Cardiac septum (tissue), 1 donor: Measurements from ENCODE around the gene AP3S2. TPM values are rescaled to one million over a fixed set of nuclear protein-coding genes. Genes with fewer than 3 reads are reported as not detected.
"Not testable (repeated sequence)": the region's sequence is repeated elsewhere in the genome, so short reads cannot be mapped to it uniquely, and the experiment has no call there.

Experiments
- DNase-seq: peaks from one replicate; pipeline ENCODE4 v3.0.0-alpha.2; 2020; ENCODE audit warnings: low spot score
- intact Hi-C: fragments of 100-400 bp; cut with DNase I; formaldehyde crosslinking; loops from one replicate; pipeline ENCODE4 v1.14.0; 2022
- microRNA-seq: library from miRNA; unstranded; fragments of <30 nt; microRNA quantifications from one replicate; pipeline ENCODE4 v1.2.0, GENCODE V29; 2020
- total RNA-seq: library from RNA; stranded (reverse); fragmentation: NEBNext Ultra II Directional; extraction: Animal tissue kit (Norgen Biotek cat#: 25700); gene quantifications from one replicate; pipeline ENCODE4 v1.2.1, GENCODE V29; 2021
- donor health status: DM: no; HTN: no; CAD: no.

The AP3S2 gene
- total RNA-seq, 1 donor from 2014 or later = 33.6 TPM

- intact Hi-C loops, DNase-seq: not testable (repeated sequence)
Observed at GRCh38 chr15:89788585-89788984, 105.2 kb downstream of the AP3S2 start.

GRCh38 chr15:89787944-89788343, 105.8 kb downstream of the AP3S2 start:
- no peak for DNase-seq
- intact Hi-C loops = no loop called here

- DNase-seq = no peak
- intact Hi-C loops = no loop called here
Observed at GRCh38 chr15:89785774-89786140, 108.0 kb downstream of the AP3S2 start.

DNA sequence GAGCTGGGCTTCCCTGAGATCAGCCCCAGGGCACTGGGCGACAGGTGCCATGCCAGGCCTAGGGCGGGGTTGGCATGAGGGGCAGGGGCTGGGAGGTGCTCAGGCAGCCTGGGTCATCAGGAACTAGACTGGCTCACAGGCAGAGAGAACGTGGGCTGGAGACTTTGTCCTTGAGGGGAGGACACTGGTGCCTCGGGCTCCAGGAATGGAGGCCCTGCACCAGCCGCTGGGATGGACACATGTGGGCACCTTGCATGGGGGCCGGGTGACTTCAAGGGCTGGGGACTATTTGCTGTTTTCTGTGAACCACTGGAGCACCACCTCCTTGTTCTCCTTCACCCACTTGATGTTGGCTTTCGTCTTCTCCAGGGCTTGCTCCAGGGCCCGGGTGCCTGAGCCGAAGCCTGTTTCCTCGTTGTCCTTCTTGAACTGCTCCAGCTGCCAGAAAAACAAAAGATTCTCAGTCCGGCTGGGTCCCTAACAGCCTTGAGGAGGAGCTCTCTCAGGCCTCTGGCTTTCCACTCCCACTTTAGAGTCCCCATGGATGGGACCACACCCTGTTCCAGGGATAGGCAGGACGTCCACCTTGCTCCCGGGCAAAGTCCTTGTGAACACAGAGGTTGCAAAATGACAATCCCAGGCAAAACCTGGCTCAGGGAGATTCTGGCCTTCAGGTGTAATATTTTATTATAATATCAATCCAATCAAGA, 108.6 kb downstream of the AP3S2 start:
- DNase-seq = no peak
- intact Hi-C loops = no loop called here

GRCh38 chr15:89784686-89784960, 109.2 kb downstream of the AP3S2 start:
- intact Hi-C loops = no loop called here
- DNase-seq = no peak

GRCh38 chr15:89783861-89784685, 109.7 kb downstream of the AP3S2 start:
- intact Hi-C loops = no loop called here
- peak; percentile 27 for DNase-seq

DNA sequence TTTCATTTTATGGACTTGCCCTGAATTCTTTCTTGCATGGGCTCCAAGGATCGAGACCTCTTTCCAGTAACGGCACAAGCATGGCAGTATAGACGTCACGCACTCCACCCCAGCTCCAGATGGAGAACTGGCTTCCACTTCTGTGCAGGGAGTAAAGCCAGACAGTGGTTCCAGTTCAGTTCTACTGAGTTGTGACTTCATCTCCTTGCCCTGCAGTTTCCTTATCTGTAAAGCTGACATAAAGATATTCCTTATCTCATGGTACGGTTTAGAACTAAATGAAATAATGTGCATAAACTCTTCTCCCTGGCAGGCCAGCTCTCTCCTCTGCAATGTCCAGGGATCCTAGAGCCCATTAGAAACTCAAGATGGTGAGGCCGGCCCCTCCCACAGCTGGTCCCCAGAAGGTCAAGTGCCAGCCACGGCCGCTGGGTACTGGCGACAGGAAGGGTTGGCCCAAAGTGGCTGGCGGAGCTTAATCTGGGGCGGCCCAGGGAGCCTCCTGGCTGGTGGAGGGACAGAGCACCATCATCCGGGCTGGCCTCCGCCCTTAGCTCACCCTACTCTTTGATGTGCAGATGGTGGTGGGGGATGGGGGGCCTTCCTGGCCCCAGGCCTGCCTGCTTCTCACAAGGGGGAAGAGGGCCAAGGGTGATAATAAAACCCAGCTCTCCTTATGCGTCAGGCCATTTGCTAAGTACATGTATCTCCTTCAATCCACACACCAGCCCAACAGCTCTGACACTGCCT, 110.5 kb downstream of the AP3S2 start:
- DNase-seq = peak; percentile 74

DNA sequence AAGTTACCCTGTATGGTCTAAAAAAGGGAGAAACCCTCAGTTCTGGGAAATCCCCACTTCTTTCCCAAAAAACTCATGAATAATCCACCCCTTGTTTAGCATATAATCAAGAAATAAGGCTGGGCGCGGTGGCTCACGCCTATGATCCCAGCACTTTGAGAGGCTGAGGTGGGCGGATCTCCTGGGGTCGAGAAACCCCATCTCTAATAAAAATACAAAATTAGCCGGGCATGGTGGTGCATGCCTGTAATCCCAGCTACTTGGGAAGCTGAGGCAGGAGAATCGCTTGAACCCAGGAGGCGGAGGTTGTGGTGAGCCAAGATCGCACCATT, 111.2 kb downstream of the AP3S2 start:
- peak; percentile 6 for DNase-seq
- intact Hi-C loops = not testable (repeated sequence)

More for the DNA sequence above, 110.5 kb downstream of the AP3S2 start:
- intact Hi-C loops = no loop called here

DNA sequence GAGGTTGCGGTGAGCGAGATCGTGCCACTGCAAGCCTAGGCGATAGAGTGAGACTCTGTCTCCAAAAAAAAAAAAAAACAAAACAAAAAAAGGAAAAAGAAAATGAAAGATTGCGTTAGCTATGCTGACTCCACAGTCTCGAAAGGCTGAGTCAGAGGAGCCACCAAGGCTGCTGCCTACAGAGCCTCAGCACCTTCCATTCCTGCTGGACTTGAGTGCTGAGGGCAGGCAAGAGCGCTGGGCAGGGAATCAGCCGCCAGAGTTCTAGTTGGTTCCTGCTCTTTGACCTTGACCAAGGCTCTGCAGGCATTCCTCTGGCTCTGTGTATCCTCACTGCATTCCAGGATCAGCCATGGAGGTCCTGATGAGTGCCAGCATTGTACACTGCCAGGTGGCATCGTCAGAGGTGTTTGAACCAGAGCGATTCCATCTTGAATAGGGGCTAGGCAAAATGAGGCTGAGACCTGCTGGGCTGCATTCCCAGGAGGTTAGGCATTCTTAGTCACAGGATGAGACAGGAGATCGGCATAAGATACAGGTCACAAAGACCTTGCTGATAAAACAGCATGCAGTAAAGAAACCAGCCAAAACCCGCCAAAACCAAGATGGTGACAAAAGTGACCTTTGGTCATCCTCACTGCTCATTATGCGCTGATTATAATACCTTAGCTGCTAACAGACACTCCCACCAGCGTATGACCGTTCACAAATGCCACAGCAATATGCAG, 111.7 kb downstream of the AP3S2 start:
- intact Hi-C loops = no loop called here
- DNase-seq = peak; percentile 67

DNA sequence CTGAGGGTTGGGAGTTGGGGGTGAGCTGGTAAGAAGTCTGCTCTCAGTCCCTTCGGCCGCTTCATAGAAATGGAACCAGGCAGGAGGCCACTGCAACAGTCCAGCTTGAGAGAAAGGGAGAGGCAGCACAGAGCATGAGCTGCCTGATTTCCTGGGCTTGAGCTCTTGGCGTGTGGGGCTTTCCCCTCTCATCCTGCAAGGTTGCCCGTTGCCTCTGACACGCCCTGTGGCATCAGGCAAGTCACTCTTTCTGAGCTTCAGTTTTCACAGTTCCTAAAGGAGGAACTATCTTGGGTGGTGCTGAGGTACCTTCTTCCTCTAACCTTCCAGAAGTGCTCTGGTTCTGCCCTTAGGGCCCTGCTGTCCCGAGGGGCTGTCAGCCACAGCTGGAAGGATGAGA, 112.7 kb downstream of the AP3S2 start:
- intact Hi-C loops = no loop called here
- peak; percentile 73 for DNase-seq

DNA sequence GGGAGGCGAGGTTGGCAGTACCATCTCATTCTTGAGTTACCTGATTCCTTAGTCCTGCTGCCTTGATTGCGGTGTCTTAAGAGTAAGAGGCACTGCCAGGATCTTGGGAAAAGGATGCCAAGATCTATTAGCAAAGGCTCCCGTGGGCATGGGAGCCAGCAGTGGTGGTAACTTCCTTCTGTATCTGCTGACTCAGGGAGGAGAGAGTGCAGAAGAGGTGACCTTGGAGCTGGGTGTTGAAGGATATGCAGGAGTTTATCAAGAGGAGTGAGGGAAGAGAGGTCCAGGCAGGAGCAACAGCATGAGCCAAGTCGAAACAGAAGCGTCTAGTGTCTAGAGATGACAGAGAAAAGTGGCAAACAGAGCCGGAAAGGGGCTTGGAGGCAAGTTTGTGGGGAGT, 113.2 kb downstream of the AP3S2 start:
- intact Hi-C loops = no loop called here
- DNase-seq = no peak

Small RNA genes within 50 kb of the gene (microRNA-seq; reads per million reads assigned to microRNA genes)
- gene MIR5009 (not detected), gene MIR5094 (not detected)

Other genes with a start within 250 kb of the AP3S2 start
- gene KIF7, start 238.5 kb downstream of the AP3S2 start, total RNA-seq = 5.8 TPM
- 3.9 TPM for gene PLIN1, start 214.6 kb downstream of the AP3S2 start, total RNA-seq
- gene PEX11A, start 203.2 kb downstream of the AP3S2 start, total RNA-seq = 5.0 TPM
- not detected for gene WDR93, start 203.2 kb downstream of the AP3S2 start, total RNA-seq
- gene MESP1, start 142.7 kb downstream of the AP3S2 start, total RNA-seq = 0.86 TPM
- gene MESP2, start 117.7 kb downstream of the AP3S2 start, total RNA-seq = 0.19 TPM
- gene ANPEP, start 79.1 kb downstream of the AP3S2 start, total RNA-seq = 4.3 TPM
- gene ARPIN, start 19.0 kb upstream of the AP3S2 start, total RNA-seq = 14.4 TPM
- gene ZNF710, start 107.3 kb upstream of the AP3S2 start, total RNA-seq = 3.9 TPM
- gene IDH2, start 208.5 kb upstream of the AP3S2 start, total RNA-seq = 455 TPM